ENCODE results near the gene RABGGTA.
"Not testable (repeated sequence)": the region's sequence is repeated elsewhere in the genome, so short reads cannot be mapped to it uniquely, and the experiment has no call there.

The RABGGTA gene

DNA sequence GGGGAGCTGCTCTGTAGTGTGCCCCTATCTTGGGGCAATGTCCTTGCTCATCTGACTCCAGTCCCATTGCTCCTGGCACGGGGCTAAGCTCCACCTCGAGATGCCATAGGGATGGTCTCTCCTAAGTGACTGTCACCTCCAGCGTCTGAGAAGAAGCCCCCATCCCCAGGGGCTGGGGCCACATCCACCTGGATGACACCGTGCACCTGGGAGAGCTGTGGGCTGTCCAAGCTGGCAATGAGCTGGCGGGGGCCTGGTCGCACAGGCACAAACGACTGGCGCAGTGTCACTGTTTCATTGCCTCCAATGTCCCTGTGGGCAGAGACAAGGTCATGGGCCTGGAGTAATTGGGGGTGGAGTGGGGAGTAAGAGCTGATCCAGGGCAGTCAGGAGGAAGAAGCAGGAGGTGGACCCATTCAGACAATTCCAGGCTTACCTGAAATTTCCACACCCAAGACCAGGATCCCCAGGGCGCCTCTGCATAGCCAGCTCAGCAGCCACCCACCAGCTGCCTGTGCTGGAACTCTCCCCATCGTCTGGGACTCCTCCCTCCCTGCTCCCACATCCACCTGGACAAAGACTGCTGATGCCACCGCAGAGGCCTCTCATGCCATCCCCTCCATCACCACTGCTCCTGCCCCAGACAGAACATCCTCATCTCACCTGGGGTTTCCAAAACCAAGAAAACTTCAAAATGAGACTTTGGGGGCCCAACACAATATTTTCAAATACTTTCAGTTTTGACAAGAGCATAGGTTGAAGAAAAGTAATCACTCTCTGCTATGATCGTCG lies 22.0 kb downstream of the RABGGTA start:
- TF ChIP-seq FOXM1 (IDR thresholded peaks at IDR 0.05; ENCODE audit: borderline replicate concordance) (no peak), FOXK2 (IDR thresholded peaks at IDR 0.05) (no peak), ARNT (IDR thresholded peaks at IDR 0.05) (no peak)
- CTCF ChIA-PET: interaction anchor here (0.6 kb wide), 1 partner anchor 73 kb away, joined by 3 read pairs; no protein-coding TSS in a partner anchor
- POLR2A ChIA-PET: interaction anchor here (1.3 to 2.1 kb wide), 2 partner anchors 22 to 49 kb away, joined by 3 to 13 read pairs; partner anchors contain the start of gene RABGGTA
- DNase-seq (ENCODE audit: extremely low spot score): no peak

DNA sequence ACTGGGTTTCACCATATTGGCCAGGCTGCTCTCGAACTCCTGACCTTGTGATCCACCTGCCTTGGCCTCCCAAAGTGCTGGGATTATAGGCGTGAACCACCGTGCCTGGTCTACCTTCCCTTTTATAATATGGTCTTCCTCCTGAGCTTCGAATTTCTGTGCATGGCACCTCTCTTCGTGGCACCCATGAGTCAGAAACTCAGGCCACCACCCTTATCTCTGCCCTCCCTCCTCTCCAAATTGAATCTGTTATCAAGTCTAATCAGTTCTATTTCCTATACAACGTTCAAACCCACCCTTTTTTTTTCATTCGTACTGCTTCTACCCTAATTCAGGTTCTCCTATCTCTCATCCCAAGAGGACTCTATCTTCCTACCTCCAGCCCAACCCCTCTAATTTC lies 24.0 kb downstream of the RABGGTA start:
- TF ChIP-seq NFRKB (IDR thresholded peaks at IDR 0.05): no peak
- no peak for TF ChIP-seq SP1 (IDR thresholded peaks at IDR 0.05)
- TF ChIP-seq FOXK2 (IDR thresholded peaks at IDR 0.05): no peak
- no peak for TF ChIP-seq FOXA1 (IDR thresholded peaks at IDR 0.05)
- no peak for TF ChIP-seq LEF1 (IDR thresholded peaks at IDR 0.05; ENCODE audit: borderline replicate concordance)
- no peak for TF ChIP-seq ARNT (IDR thresholded peaks at IDR 0.05)
- no peak for TF ChIP-seq TARDBP (IDR thresholded peaks at IDR 0.05)
- no peak for TF ChIP-seq FOXM1 (IDR thresholded peaks at IDR 0.05; ENCODE audit: borderline replicate concordance)
- no peak for TF ChIP-seq HDGF (IDR thresholded peaks at IDR 0.05; ENCODE audit: borderline replicate concordance)
- ChIA-PET CTCF (interaction anchor here (0.6 to 1.7 kb wide), 6 partner anchors 9 to 130 kb away, joined by 3 to 6 read pairs (median 4); no protein-coding TSS in a partner anchor), POLR2A (interaction anchor here (0.8 to 2.3 kb wide), 2 partner anchors 20 to 24 kb away, joined by 3 to 8 read pairs; partner anchors contain the start of gene RABGGTA)
- DNase-seq (ENCODE audit: extremely low spot score): no peak

DNA sequence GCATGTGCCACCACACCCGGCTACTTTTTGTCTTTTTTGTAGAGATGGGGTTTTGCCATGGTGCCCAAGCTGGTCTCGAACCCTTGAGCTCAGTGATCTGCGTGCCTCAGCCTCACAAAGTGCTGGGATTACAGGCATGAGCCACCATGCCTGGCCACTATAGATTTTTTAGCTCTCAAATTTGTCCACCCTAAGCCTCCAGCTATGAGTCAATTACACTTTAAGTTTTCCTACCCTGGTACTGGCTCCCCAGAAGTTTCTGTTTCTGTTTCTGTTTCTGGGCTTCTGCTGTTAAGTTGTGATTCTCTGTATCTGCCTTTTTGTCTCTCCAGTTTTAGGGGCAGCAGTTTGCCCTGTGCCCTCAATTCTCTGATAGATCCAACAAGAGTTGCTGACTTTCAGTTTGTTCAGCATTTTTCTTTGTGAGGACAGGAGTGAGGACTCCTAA lies 24.6 kb downstream of the RABGGTA start:
- ChIA-PET CTCF (interaction anchor here (0.6 to 1.7 kb wide), 6 partner anchors 10 to 130 kb away, joined by 3 to 7 read pairs (median 4); partner anchors contain the start of gene GMPR2), POLR2A (interaction anchor here (0.8 to 2.3 kb wide), 2 partner anchors 21 to 24 kb away, joined by 3 to 8 read pairs; partner anchors contain the start of gene RABGGTA)
- no peak for DNase-seq (ENCODE audit: extremely low spot score)
- TF ChIP-seq FOXK2 (IDR thresholded peaks at IDR 0.05): no peak
- no peak for TF ChIP-seq ELF4 (IDR thresholded peaks at IDR 0.05)
- TF ChIP-seq BHLHE40 (IDR thresholded peaks at IDR 0.05; ENCODE audit: borderline replicate concordance): no peak
- TF ChIP-seq TARDBP (IDR thresholded peaks at IDR 0.05): no peak
- TF ChIP-seq FOXM1 (IDR thresholded peaks at IDR 0.05; ENCODE audit: borderline replicate concordance): no peak
- TF ChIP-seq SP1 (IDR thresholded peaks at IDR 0.05): no peak
- TF ChIP-seq FOXA1 (IDR thresholded peaks at IDR 0.05): no peak
- TF ChIP-seq ARNT (IDR thresholded peaks at IDR 0.05): no peak
- no peak for TF ChIP-seq L3MBTL2 (conservative IDR thresholded peaks at IDR 0.05)

DNA sequence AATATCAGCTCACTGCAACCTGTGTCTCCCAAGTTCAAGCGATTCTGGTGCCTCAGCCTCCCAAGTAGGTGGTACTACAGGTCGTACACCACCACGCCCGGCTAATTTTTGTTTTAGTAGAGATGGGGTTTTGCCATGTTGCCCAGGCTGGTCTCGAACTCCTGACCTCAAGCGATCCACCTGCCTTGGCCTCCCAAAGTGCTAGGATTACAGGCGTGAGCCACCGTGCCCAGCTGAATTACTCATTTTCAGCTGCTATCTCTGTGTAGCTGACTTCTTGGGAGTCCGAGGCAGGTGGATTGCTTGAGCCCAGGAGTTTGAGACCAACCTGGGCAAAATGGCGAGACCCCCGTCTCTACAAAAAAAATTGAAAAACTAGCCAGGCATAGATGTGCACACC lies 26.0 kb downstream of the RABGGTA start:
- ChIA-PET CTCF (interaction anchor here (1.7 to 4.2 kb wide), 2 partner anchors 52 to 62 kb away, joined by 6 to 51 read pairs; partner anchors contain the start of gene CIDEB), POLR2A (interaction anchor here (1.1 to 9.3 kb wide), 3 partner anchors 26 to 53 kb away, joined by 4 to 139 read pairs (median 8); partner anchors contain the start of genes DHRS1, NOP9 and RABGGTA)
- not testable (repeated sequence) for DNase-seq (ENCODE audit: extremely low spot score)

DNA sequence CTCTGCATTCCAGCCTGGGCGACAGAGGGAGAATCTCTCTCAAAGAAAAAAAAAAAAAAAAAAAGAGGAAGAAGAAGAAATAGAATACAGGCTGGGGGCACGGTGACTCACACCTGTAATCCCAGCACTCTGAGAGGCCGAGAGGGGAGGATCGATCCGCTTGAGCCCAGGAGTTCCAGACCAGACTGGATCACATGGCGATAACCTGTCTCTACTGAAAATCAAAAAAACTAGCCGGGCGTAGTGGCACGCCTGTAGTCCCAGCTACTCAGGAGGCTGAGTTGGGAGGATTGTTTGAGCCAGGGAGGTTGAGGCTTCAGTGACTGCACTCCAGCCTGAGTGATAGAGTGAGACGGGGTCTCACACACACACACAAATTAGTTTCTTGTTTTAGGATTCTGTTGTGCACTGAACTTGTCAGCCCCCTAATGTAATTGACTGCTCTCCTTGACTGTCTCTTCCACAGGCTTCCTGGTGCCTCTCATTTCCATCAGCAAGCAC lies 28.0 kb downstream of the RABGGTA start:
- ChIA-PET CTCF (interaction anchor here (0.6 to 4.2 kb wide), 13 partner anchors 26 to 188 kb away, joined by 3 to 69 read pairs (median 4); partner anchors contain the start of genes CIDEB, DHRS1, NOP9 and RABGGTA), POLR2A (interaction anchor here (1.1 to 9.3 kb wide), 19 partner anchors 9 to 193 kb away, joined by 3 to 139 read pairs (median 7); partner anchors contain the start of genes CBLN3, CHMP4A, CIDEB and DHRS1)
- no peak for DNase-seq (ENCODE audit: extremely low spot score)
- peak; percentile 77 for TF ChIP-seq ZNF384 (IDR thresholded peaks at IDR 0.05)
- no peak for TF ChIP-seq HDGF (IDR thresholded peaks at IDR 0.05; ENCODE audit: borderline replicate concordance)
- TF ChIP-seq, protein P1, sequence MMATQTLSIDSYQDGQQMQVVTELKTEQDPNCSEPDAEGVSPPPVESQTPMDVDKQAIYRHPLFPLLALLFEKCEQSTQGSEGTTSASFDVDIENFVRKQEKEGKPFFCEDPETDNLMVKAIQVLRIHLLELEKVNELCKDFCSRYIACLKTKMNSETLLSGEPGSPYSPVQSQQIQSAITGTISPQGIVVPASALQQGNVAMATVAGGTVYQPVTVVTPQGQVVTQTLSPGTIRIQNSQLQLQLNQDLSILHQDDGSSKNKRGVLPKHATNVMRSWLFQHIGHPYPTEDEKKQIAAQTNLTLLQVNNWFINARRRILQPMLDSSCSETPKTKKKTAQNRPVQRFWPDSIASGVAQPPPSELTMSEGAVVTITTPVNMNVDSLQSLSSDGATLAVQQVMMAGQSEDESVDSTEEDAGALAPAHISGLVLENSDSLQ (IDR thresholded peaks at IDR 0.05): no peak
- TF ChIP-seq SP1 (IDR thresholded peaks at IDR 0.05): no peak

DNA sequence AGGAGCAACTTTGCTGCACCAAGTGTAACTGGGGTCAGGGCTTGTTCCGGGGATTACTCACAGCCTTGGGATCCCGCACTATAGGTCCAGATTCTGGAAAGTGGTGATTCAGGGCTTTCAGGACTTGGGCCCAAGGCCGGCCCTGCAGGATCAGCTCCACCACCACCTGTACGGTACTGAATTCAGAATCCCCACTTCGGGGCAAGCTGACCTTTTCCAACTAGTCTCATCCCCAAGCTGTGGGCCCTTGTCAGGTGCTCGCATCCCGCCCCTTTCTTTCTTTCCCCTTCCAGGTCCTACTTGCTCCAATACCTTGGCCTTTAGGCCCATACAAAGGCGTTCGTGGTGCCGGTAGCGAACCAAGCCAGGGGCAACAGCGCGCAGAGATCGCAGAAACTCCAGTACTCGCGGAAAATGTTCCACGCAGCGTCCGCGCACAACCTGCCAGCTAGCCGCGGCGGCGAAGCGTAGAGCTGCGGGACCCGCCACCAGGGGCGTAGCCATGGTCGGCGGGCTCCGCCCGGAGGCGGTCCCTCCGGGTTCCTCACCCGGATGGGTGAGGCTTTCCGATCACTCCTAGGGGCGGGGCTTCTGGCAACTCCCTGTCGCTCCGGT lies 29.5 kb downstream of the RABGGTA start:
- ChIA-PET CTCF (interaction anchor here (0.6 to 4.2 kb wide), 13 partner anchors 19 to 190 kb away, joined by 3 to 69 read pairs (median 4); partner anchors contain the start of genes CIDEB, DHRS1, MDP1 and NOP9), POLR2A (interaction anchor here (0.7 to 9.3 kb wide), 39 partner anchors 9 to 200 kb away, joined by 3 to 139 read pairs (median 6); partner anchors contain the start of genes CBLN3, CHMP4A, CIDEB and DHRS1)
- DNase-seq (ENCODE audit: extremely low spot score): peak; percentile 93
- TF ChIP-seq ELF4 (IDR thresholded peaks at IDR 0.05): no peak
- no peak for TF ChIP-seq SUZ12 (IDR thresholded peaks at IDR 0.05)
- TF ChIP-seq SP1 (IDR thresholded peaks at IDR 0.05): no peak
- TF ChIP-seq, protein P1 (IDR thresholded peaks at IDR 0.05): no peak
- TF ChIP-seq HDGF (IDR thresholded peaks at IDR 0.05; ENCODE audit: borderline replicate concordance): no peak
- no peak for TF ChIP-seq FOXM1 (IDR thresholded peaks at IDR 0.05; ENCODE audit: borderline replicate concordance)
- TF ChIP-seq NFRKB (IDR thresholded peaks at IDR 0.05): no peak
- TF ChIP-seq FOXK2 (IDR thresholded peaks at IDR 0.05): no peak
- TF ChIP-seq CTBP1 (IDR thresholded peaks at IDR 0.05; ENCODE audit: borderline replicate concordance): no peak
- no peak for TF ChIP-seq FOXA1 (IDR thresholded peaks at IDR 0.05)
- no peak for TF ChIP-seq BHLHE40 (IDR thresholded peaks at IDR 0.05; ENCODE audit: borderline replicate concordance)
- no peak for TF ChIP-seq TARDBP (IDR thresholded peaks at IDR 0.05)
- no peak for TF ChIP-seq LEF1 (IDR thresholded peaks at IDR 0.05; ENCODE audit: borderline replicate concordance)
- TF ChIP-seq L3MBTL2 (conservative IDR thresholded peaks at IDR 0.05): no peak
- no peak for TF ChIP-seq ARNT (IDR thresholded peaks at IDR 0.05)
- no peak for TF ChIP-seq ZNF384 (IDR thresholded peaks at IDR 0.05)

Data from HEK293T (cell line).